Measurements from ENCODE around the gene BANF1.

BANF1 gene

GRCh38 chr11:66011785-66012303 lies 9.5 kb downstream of the BANF1 start, which contains the start of gene CST6:
Gene CST6 (plus strand): TSS chr11:66012008. CDS start chr11:66012045, 37 bp downstream.
- no peak for TF ChIP-seq CTCF (IDR thresholded peaks at IDR 0.05; ENCODE audit: borderline replicate concordance, extremely low read depth, low read length, poor library complexity, severe bottlenecking)
- TF ChIP-seq EZH2 (IDR thresholded peaks at IDR 0.05; ENCODE audit: borderline replicate concordance, low read depth, low read length, severe bottlenecking): no peak
- no peak for DNase-seq
- H3K36me3 ChIP-seq (ENCODE audit: insufficient read depth, low read length): no peaks in the 10 kb centered on the region
- no peaks in the 10 kb centered on the region for H3K79me2 ChIP-seq (ENCODE audit: insufficient read depth, low read length)
- H4K20me1 ChIP-seq (ENCODE audit: insufficient read depth, low read length): peaks cover 6% of the 10 kb centered on the region; the same call in 1 of the 2 replicates
- H3K27me3 ChIP-seq (ENCODE audit: insufficient read depth, low read length, poor library complexity): no peaks in the 10 kb centered on the region
- no peak within 1 kb of the TSS for H3K4me2 ChIP-seq (ENCODE audit: insufficient read depth, low read length)
- H3K9ac ChIP-seq (ENCODE audit: low read depth, low read length): no peak within 1 kb of the TSS
- no peak for ATAC-seq (ENCODE audit: insufficient read depth, low read depth)
- H3K27ac ChIP-seq (ENCODE audit: low read length): no peak within 1 kb of the TSS
- H3K9me3 ChIP-seq (ENCODE audit: insufficient read depth, low read length, severe bottlenecking): no peaks in the 10 kb centered on the region
- peaks cover 11% of the 10 kb centered on the region for H3K4me1 ChIP-seq (ENCODE audit: insufficient read depth, low read length)
- no peak within 1 kb of the TSS for H3K4me3 ChIP-seq (ENCODE audit: low read depth in 1 of 2, low read length in 2 of 2)
- H2AFZ ChIP-seq (ENCODE audit: low read depth, low read length): no peak within 1 kb of the TSS

GRCh38 chr11:66012371-66012945 lies 10.2 kb downstream of the BANF1 start:
- H2AFZ ChIP-seq (ENCODE audit: low read depth, low read length): no peak overlapping the region
- no peak for TF ChIP-seq EZH2 (IDR thresholded peaks at IDR 0.05; ENCODE audit: borderline replicate concordance, low read depth, low read length, severe bottlenecking)
- TF ChIP-seq CTCF (IDR thresholded peaks at IDR 0.05; ENCODE audit: borderline replicate concordance, extremely low read depth, low read length, poor library complexity, severe bottlenecking): no peak
- no peaks in the 10 kb centered on the region for H3K9me3 ChIP-seq (ENCODE audit: insufficient read depth, low read length, severe bottlenecking)
- H3K4me3 ChIP-seq (ENCODE audit: low read depth in 1 of 2, low read length in 2 of 2): no peak overlapping the region
- no peak for ATAC-seq (ENCODE audit: insufficient read depth, low read depth)
- no peaks in the 10 kb centered on the region for H3K27me3 ChIP-seq (ENCODE audit: insufficient read depth, low read length, poor library complexity)
- no peaks in the 10 kb centered on the region for H3K36me3 ChIP-seq (ENCODE audit: insufficient read depth, low read length)
- no peak overlapping the region for H3K4me2 ChIP-seq (ENCODE audit: insufficient read depth, low read length)
- H3K9ac ChIP-seq (ENCODE audit: low read depth, low read length): no peak overlapping the region
- DNase-seq: no peak
- H3K4me1 ChIP-seq (ENCODE audit: insufficient read depth, low read length): peaks cover 4% of the 10 kb centered on the region
- no peak overlapping the region for H3K27ac ChIP-seq (ENCODE audit: low read length)
- no peaks in the 10 kb centered on the region for H3K79me2 ChIP-seq (ENCODE audit: insufficient read depth, low read length)
- H4K20me1 ChIP-seq (ENCODE audit: insufficient read depth, low read length): peaks cover 6% of the 10 kb centered on the region; the same call in 1 of the 2 replicates

- no peak for ATAC-seq (ENCODE audit: insufficient read depth, low read depth)
- H3K9ac ChIP-seq (ENCODE audit: low read depth, low read length): no peak overlapping the region
- no peak overlapping the region for H2AFZ ChIP-seq (ENCODE audit: low read depth, low read length)
- H3K36me3 ChIP-seq (ENCODE audit: insufficient read depth, low read length): no peaks in the 10 kb centered on the region
- H3K4me1 ChIP-seq (ENCODE audit: insufficient read depth, low read length): no peaks in the 10 kb centered on the region
- no peaks in the 10 kb centered on the region for H3K79me2 ChIP-seq (ENCODE audit: insufficient read depth, low read length)
- no peaks in the 10 kb centered on the region for H3K9me3 ChIP-seq (ENCODE audit: insufficient read depth, low read length, severe bottlenecking)
- no peaks in the 10 kb centered on the region for H3K27me3 ChIP-seq (ENCODE audit: insufficient read depth, low read length, poor library complexity)
- TF ChIP-seq CTCF (IDR thresholded peaks at IDR 0.05; ENCODE audit: borderline replicate concordance, extremely low read depth, low read length, poor library complexity, severe bottlenecking) (no peak), EZH2 (IDR thresholded peaks at IDR 0.05; ENCODE audit: borderline replicate concordance, low read depth, low read length, severe bottlenecking) (no peak)
- H3K4me2 ChIP-seq (ENCODE audit: insufficient read depth, low read length): no peak overlapping the region
- no peak overlapping the region for H3K27ac ChIP-seq (ENCODE audit: low read length)
- DNase-seq: no peak
- H3K4me3 ChIP-seq (ENCODE audit: low read depth in 1 of 2, low read length in 2 of 2): no peak overlapping the region
- H4K20me1 ChIP-seq (ENCODE audit: insufficient read depth, low read length): peaks cover 3% of the 10 kb centered on the region; the same call in 1 of the 2 replicates
Measured at GRCh38 chr11:66012946-66013761, 10.9 kb downstream of the BANF1 start.
